Activated CD4-positive, alpha-beta T cell treated with anti-CD3 and anti-CD28 coated beads, Interleukin-2, amount 50 U/mL, for 48 hours (primary cell): ENCODE results near the gene DPM2.

Experiments
- DNase-seq, 2 experiments: peaks; one replicate each; pipeline ENCODE4 v3.0.0-alpha.2; 2020

DPM2 gene

DNA sequence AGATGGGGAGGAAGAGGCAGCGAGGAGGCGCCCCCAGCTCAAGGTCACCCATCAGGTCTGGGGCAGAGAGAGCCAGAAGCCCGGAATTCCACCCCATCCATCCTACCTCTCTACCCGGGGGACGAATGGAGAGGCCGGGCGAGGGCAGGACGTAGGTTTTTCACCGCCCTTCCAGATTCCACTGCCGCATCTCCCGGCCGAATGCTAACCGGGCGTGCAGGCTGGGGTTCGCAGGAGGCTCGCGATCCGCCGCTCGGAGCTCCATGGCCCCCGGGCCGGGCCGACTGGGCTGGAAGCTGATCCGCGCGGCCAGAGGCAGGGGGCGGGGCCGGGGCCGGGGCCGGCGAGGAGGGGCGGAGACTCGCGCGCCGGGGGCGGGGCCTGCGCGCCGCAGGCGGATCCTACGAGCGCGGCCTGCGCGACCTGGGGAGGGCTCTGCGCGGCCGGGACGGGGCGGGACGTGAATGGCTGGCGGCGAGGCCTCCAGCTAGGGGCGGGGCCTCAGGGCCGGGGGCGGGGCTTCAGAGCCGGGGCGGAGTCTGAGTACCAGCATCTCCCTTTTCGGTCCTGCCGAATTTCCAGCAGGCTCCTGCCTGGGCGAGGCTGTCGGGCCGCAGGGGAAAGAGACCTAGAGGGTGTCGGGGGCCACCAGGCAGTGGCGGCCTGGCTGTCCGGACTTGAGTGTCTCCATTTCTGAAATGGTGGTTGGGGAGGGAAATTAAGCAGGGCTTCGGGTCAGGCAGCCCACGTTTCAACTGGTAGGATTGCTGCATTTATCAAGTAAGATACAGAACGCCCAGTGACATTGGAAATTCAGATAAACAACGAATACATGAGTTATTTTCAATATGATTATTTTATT, 20.7 kb downstream of the DPM2 start, which contains the start of gene ST6GALNAC4:
Gene ST6GALNAC4, minus strand, starts transcription at position 322 of the 862 bp plus-strand sequence. CDS start 622 bp downstream, outside the sequence.
- DNase-seq: peak; percentile 97 to 99

DNA sequence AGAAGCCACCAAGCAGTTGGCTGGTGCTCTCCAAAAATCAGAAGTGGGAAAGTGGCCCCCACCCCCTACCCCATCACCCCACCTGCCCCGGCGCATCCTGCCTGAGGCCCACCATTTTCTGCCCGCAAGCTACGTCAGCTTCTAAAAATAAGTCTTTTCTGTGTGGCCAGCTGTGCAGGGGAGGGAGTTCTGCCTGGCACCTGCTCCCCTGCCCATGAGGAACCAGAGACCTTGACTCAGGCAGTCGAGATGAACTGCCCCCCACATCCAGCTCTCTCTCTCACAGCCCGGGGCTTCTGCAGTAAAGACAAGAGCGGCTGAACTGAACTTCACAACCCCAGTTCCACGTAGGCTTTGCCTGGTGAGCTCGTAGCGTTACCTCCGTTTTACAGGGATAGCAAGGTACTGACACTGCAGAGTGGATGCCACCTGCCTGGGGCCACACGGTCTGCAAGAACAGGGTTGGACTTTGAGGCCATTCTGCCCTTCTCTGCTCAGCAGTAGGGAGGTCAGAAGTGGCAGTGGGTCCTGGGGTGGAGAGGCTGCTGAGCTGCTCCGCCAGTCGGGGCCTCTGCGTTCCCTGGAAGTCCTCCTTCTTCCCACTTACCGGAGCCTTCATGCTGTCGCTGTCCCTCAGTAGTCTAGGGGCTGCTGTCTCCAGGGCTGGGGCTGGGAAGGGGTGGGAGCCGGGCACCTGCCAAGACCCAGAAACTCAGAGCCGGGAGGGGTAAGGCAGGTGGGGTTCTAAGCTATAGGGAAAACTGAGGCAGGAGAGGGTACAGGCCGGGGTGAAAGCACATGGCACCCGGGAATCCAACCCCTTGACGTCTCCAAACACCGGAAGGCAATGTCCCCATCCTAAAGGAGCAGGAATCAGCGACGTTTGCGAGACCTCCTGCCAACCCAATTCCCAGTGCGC, 21.6 kb downstream of the DPM2 start:
- no peak for DNase-seq

- no peak for DNase-seq
These were observed 22.3 kb downstream of the DPM2 start for GRCh38 chr9:127915325-127915752.

- no peak for DNase-seq
These were observed 24.0 kb downstream of the DPM2 start for GRCh38 chr9:127913682-127914081.

- DNase-seq: no peak
These were observed 24.8 kb downstream of the DPM2 start for GRCh38 chr9:127912882-127913281.

DNA sequence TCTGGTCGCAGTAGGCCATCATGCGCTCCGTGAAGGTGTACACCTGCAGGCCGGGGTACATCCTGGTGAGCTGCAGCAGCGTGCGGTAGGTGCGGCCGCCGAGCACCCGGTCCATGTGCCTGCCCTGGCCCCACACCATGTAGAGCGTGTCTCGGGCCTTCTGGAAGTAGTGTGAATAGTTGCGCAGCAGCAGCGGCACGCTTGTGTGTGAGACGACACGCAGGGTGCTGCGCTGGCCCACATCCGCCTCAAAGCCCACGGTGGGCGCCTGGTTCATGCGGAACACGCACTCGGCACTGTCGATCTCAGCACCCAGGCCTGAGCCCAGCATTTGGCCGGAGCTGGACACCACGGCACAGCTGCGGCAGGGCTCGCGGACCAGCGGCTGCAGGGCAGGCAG, 25.4 kb downstream of the DPM2 start:
- DNase-seq: no peak

DNA sequence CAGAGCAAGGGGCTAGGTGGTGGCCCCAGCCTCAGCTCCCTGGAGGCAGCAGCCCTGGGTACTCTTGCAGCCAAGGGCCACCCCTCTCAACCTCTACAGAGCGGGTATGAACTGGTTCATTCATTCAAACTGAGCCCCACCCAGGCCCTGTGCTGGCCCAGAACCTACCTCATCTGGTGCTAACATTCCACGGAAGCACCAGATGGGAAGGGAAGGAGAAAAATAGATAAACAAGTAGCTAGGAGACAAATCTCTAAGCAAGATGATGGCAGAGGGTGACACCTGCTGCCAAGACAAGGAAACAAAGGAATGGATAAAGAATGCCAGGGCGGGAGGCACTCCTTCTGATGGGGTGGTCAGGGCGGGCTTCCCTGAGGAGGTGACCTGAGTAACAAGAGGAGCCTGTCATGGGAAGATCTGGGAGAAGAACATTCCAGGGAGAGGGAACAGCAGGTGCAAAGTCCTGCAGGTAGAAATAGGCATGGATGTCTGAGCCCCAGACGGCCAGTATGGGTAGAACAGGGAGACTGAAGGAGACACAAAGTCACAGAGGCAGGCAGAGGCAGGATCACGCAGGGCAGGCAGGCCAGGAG, 26.9 kb downstream of the DPM2 start:
- no peak for DNase-seq

DNA sequence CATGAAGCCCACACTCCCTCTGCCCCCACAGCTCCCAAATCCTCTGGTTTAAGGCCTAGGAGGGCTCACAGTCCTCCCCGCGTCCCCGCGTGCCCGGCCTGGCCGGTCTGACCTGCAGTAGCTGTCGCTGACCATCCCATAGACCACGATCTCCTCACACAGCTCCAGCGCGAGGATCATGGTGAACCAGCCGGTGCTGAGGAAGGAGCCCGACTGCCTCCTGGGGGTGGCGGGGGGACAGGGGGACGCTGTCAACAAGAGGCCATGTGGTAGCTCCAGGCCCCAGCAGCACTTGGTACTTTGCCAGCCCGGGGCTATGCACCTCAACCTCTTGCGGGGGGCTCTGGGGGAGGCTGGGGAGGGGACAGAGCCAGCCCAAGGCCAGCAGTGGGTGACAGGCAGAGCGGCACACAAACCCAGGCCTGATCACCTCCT, 27.8 kb downstream of the DPM2 start:
- DNase-seq: no peak

- no peak for DNase-seq
These were observed 29.1 kb downstream of the DPM2 start for GRCh38 chr9:127908660-127908926.

GRCh38 chr9:127907867-127908659, 29.6 kb downstream of the DPM2 start:
- DNase-seq: no peak

- DNase-seq: peak; percentile 66 to 70
These were observed 31.9 kb downstream of the DPM2 start for GRCh38 chr9:127905788-127906191.

- DNase-seq: peak; percentile 56 to 71
These were observed 32.5 kb downstream of the DPM2 start for GRCh38 chr9:127905004-127905728.

GRCh38 chr9:127904561-127905003, 33.1 kb downstream of the DPM2 start:
- DNase-seq: peak in 1 of 2 experiments; percentile 43

DNA sequence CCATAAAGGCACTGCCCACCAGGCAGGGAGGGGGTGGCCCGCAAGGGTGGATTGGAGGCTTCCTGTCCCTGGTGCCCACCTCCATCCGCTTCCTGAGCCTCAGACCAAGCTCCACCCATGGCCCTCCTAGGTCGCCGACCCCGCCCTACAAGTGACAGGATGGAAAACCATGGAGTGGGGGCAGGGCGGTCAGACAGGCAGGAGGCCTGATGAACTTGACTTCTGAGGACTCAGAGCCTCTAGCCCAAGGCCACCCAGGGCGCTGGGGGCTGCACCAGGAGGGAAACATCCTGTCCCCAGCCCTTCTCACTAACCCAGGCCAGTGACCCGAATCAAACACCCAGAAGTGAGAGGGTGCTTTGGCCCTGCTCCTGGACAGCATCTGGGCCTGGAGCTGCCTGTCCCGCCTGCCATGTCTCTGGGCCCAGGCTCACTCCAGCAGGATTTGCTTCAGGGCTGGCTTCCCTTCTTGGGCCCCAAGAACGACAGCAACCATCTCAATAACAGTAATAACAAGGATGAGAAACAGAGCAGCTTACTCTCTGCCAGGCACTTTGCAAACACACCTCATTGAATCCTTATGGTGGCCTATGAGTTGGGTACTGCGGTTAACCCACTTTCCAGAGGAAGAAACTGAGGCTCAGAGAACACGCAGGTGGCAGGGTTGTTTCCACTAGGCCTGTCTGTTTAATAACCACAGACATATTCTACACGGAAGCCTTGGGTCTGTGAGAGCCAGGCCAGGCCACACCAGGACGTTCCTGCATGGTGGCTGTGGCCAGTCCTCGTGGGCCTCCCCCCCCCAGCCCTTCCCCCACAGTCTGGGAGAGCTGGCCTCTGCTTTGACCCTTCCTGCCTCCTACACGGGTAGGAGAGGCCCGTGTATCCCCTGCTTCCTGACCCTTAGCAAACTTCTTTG, 33.8 kb downstream of the DPM2 start:
- DNase-seq: peak; percentile 96 to 97

DNA sequence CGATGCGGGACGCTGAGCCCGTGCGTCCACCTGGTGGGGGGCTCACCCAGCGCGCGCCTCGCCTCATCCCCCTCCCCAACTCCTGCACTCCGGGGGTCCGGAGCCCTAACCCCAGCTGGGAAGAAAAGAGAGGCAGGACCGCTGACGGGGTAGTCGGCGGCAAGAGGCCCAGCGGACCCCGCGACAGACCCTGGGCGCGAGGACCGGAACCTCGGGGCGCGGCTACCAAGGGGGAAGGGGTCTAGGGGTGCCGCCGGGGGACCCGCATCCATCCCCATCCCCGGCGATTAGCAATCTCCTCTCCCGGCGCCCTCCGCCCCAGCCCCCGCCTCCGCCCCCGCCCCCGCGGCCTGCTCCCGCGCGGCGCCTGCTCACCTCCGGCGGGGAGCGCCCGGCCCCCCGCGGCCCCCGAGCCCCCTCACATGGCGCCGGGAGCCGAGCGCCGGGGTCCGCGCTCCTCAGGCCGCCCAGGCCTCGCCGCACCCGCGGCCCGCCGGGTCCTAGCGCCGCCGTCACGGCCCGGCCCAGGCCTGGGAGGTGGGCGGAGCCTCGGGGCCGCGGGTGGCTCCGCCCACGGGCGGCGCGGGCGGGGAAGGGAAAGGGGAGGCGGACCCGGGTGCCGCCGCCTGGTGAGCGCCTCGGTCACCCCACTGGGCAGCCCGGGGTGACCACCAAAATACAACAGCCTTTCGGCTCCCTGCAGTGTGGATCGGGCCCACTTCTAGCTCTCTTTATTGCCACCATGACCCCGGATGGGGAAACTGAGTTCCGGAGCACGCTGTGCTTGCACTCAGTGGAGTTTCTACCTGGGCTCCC, 38.3 kb downstream of the DPM2 start, which contains the start of gene ST6GALNAC6:
Gene ST6GALNAC6, minus strand, starts transcription at position 476 of the 816 bp plus-strand sequence. CDS start 1,622 bp downstream, outside the sequence.
- DNase-seq: peak; percentile 77 to 78

GRCh38 chr9:127898433-127899127, 39.1 kb downstream of the DPM2 start:
- DNase-seq: peak in 1 of 2 experiments; percentile 24

GRCh38 chr9:127897193-127897692, 40.4 kb downstream of the DPM2 start:
- DNase-seq: peak; percentile 46 to 48

GRCh38 chr9:127896395-127897192, 41.1 kb downstream of the DPM2 start:
- DNase-seq: no peak
